K562 (cell line): ENCODE measurements around the gene SMCP. TPM values are rescaled to one million over a fixed set of nuclear protein-coding genes. Genes with fewer than 3 reads are reported as not detected.

Experiments
- ARID2 ChIP-seq: fragments of 450-650 bp; IDR thresholded peaks from 2 replicates; pipeline ENCODE4 v1.6.1; 2017; ENCODE audit warnings: antibody characterized with exemption, mild to moderate bottlenecking
- CBX3 ChIP-seq, 2 experiments: IDR thresholded peaks; 1 replicate in 1 of 2; 2 replicates in 1 of 2; pipeline ENCODE4 v1.6.1; 2012; ENCODE audit warnings: inconsistent platforms in 2 of 2, low read length in 2 of 2, borderline replicate concordance in 1 of 2, control low read depth in 1 of 2
- CHD4 ChIP-seq: fragments of 200-600 bp; sonication (generic); IDR thresholded peaks from 3 replicates; pipeline ENCODE4 v1.6.1; 2012; ENCODE audit warnings: low read depth, mild to moderate bottlenecking, mixed read lengths, low read length, inconsistent platforms; ENCODE audit not compliant: insufficient read depth, insufficient replicate concordance, poor library complexity, severe bottlenecking
- DEAF1 ChIP-seq: fragments of 450-650 bp; formaldehyde crosslinking; IDR thresholded peaks from 2 replicates; pipeline ENCODE4 v1.4.0; 2020; ENCODE audit warnings: mild to moderate bottlenecking, moderate library complexity
- DIDO1 ChIP-seq: fragments of 450-650 bp; IDR thresholded peaks from 2 replicates; pipeline ENCODE4 v1.6.1; 2016; ENCODE audit warnings: low read depth, missing biosample characterization, missing genetic modification characterization
- EHMT2 ChIP-seq: fragments of 450-650 bp; IDR thresholded peaks from 2 replicates; pipeline ENCODE4 v1.6.1; 2018; ENCODE audit warnings: antibody characterized with exemption
- FOXK2 ChIP-seq, 2 experiments: fragments of 450-650 bp; IDR thresholded peaks in 1 of 2; conservative IDR thresholded peaks in 1 of 2; 2 replicates each; pipeline ENCODE4 v1.6.1; 2016; ENCODE audit warnings: low read depth in 2 of 2, mild to moderate bottlenecking in 1 of 2
- IFI16 ChIP-seq: fragments of 250-450 bp; sonication (Bioruptor Pico); IDR thresholded peaks from 2 replicates; pipeline ENCODE4 v2.1.2; 2022; ENCODE audit warnings: mild to moderate bottlenecking, inconsistent platforms
- ILK ChIP-seq: fragments of 450-650 bp; IDR thresholded peaks from 2 replicates; pipeline ENCODE4 v1.6.1; 2016; ENCODE audit warnings: missing genetic modification characterization, low read depth, mild to moderate bottlenecking, missing compliant biosample characterization, moderate library complexity, borderline replicate concordance
- KDM5B ChIP-seq: fragments of 200-600 bp; sonication (generic); IDR thresholded peaks from 2 replicates; pipeline ENCODE4 v1.6.1; 2012; ENCODE audit warnings: low read depth, mild to moderate bottlenecking, moderate library complexity, low read length, control low read depth, inconsistent platforms; ENCODE audit not compliant: insufficient replicate concordance
- KLF10 ChIP-seq: fragments of 250-450 bp; sonication (Bioruptor Pico); IDR thresholded peaks from 2 replicates; pipeline ENCODE4 v1.6.1; 2021; ENCODE audit warnings: matching md5 sums
- MTA2 ChIP-seq: fragments of 450-650 bp; IDR thresholded peaks from 2 replicates; pipeline ENCODE4 v1.6.1; 2016; ENCODE audit warnings: low read depth
- RFX5 ChIP-seq: IDR thresholded peaks from 2 replicates; pipeline ENCODE4 v1.6.1; 2011; ENCODE audit warnings: low read depth, mild to moderate bottlenecking, improper control_type of control experiment, low read length
- TBL1XR1 ChIP-seq, 2 experiments: IDR thresholded peaks; 2 replicates each; pipeline ENCODE4 v1.6.1; 2012; ENCODE audit warnings: improper control_type of control experiment in 2 of 2, low read length in 2 of 2, mild to moderate bottlenecking in 1 of 2
- ZNF780A ChIP-seq: fragments of 250-450 bp; sonication (Bioruptor Pico); IDR thresholded peaks from 2 replicates; pipeline ENCODE4 v1.5.0; 2021; ENCODE audit warnings: mild to moderate bottlenecking
- polyA plus RNA-seq, 8 experiments: library from polyadenylated mRNA; depleted of rRNA in 4 of 8; stranded (reverse) in 5 of 8; unstranded in 3 of 8; fragments of >200 nt; fragmentation: Nextera tagmentation in 2 of 8; fragmentation: Illumina TruSeq in 1 of 8; extraction: Ambion mirVana in 2 of 8; extraction: Trizol in 1 of 8; gene quantifications; 2 replicates each; pipeline versions ENCODE4 v1.2.1 to v1.2.3, GENCODE V29; 2011 to 2014; ENCODE audit warnings: inconsistent platforms in 1 of 8, missing spikeins in 1 of 8
- total RNA-seq, 7 experiments: library from RNA; depleted of rRNA in 6 of 7; stranded (reverse); fragments of >200 nt in 6 of 7; fragmentation: Illumina TruSeq in 2 of 7; extraction: Trizol in 2 of 7; gene quantifications; 2 replicates each; pipeline versions ENCODE4 v1.2.1 to v1.2.3, GENCODE V29; 2011 to 2021; ENCODE audit warnings: low replicate concordance in 1 of 7
- TF ChIP-seq, protein P1 (sequence below), 2 experiments: fragments of 200-800 bp in 1 of 2; sonication (Bioruptor generic) in 1 of 2; sonication (generic) in 1 of 2; formaldehyde crosslinking in 1 of 2; IDR thresholded peaks in 1 of 2; conservative IDR thresholded peaks in 1 of 2; 2 replicates each; pipeline versions ENCODE4 v1.5.0 to v1.6.1; 2016 to 2020; ENCODE audit warnings: missing compliant biosample characterization in 1 of 2, missing genetic modification characterization in 1 of 2, missing genetic modification reagents in 1 of 2
- TF ChIP-seq, protein P2 (sequence below): fragments of 450-650 bp; conservative IDR thresholded peaks from 2 replicates; pipeline ENCODE4 v1.6.1; 2016; ENCODE audit warnings: missing genetic modification characterization, low read depth, mild to moderate bottlenecking, control low read depth, missing compliant biosample characterization
- TF ChIP-seq, protein P3 (sequence below): sonication (generic); formaldehyde crosslinking; IDR thresholded peaks from 2 replicates; pipeline ENCODE4 v1.8.1; 2023; ENCODE audit warnings: missing genetic modification reagents, mild to moderate bottlenecking, borderline replicate concordance

The SMCP gene
- total and polyA plus RNA-seq, 9 of the 15 experiments (the other 6 are each of a cell fraction or from before 2014, with no cell fraction given): not detected

DNA sequence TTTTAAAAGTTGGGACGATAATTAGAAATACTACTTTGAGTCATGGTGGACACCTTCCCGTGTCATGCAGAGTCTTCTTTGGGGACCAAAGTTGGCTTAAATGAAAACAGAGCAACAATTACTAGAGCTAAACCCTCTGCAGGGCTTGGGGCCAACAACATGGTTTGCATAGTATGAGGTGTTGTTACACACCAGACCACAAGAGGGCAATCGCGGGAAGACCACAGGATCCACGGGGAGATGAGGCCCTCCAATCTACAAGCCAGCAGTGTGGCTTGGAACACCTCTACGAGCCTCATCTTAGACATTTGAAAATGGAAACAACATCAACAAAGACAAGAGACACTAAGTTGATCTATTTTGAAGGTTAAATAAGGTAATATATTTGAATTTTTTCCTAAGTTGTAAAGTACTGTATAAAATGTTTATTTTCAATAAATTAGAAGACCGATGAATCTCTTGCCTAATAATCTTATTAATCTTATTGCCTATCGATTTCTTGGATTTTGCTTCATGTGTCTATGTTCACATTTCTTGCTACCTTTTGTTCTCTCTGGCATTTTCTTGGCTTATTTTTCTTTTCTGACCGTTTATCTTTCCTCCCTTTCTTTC lies 8.2 kb upstream of the SMCP start (continued):
- TF ChIP-seq MTA2 (no peak), ZNF780A (CRISPR knock-in tag) (no peak), DIDO1 (no peak), EHMT2 (no peak), CHD4 (no peak), RFX5 (no peak), DEAF1 (CRISPR knock-in tag) (peak; percentile 50; the same call in 1 of the 2 replicates), ARID2 (no peak), IFI16 (no peak), KLF10 (CRISPR knock-in tag) (no peak), TBL1XR1 (IDR thresholded peaks at IDR 0.05; ENCODE audit: low read length in 2 of 2) (no peak), KDM5B (no peak), CBX3 (IDR thresholded peaks at IDR 0.05; ENCODE audit: borderline replicate concordance in 1 of 2, low read length in 2 of 2) (no peak), FOXK2 (conservative IDR thresholded peaks at IDR 0.05 in 1 of 2, IDR thresholded peaks at IDR 0.05 in 1 of 2; ENCODE audit: low read depth in 2 of 2) (peak in 1 of 2 experiments; percentile 37; a peak in 1 of 4 replicates), ILK (tag) (no peak)
- TF ChIP-seq, protein P1, sequence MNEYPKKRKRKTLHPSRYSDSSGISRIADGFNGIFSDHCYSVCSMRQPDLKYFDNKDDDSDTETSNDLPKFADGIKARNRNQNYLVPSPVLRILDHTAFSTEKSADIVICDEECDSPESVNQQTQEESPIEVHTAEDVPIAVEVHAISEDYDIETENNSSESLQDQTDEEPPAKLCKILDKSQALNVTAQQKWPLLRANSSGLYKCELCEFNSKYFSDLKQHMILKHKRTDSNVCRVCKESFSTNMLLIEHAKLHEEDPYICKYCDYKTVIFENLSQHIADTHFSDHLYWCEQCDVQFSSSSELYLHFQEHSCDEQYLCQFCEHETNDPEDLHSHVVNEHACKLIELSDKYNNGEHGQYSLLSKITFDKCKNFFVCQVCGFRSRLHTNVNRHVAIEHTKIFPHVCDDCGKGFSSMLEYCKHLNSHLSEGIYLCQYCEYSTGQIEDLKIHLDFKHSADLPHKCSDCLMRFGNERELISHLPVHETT (CRISPR knock-in tag; conservative IDR thresholded peaks at IDR 0.05 in 1 of 2, IDR thresholded peaks at IDR 0.05 in 1 of 2): no peak
- TF ChIP-seq, protein P2, sequence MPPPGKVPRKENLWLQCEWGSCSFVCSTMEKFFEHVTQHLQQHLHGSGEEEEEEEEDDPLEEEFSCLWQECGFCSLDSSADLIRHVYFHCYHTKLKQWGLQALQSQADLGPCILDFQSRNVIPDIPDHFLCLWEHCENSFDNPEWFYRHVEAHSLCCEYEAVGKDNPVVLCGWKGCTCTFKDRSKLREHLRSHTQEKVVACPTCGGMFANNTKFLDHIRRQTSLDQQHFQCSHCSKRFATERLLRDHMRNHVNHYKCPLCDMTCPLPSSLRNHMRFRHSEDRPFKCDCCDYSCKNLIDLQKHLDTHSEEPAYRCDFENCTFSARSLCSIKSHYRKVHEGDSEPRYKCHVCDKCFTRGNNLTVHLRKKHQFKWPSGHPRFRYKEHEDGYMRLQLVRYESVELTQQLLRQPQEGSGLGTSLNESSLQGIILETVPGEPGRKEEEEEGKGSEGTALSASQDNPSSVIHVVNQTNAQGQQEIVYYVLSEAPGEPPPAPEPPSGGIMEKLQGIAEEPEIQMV (tag): no peak
- TF ChIP-seq, protein P3, sequence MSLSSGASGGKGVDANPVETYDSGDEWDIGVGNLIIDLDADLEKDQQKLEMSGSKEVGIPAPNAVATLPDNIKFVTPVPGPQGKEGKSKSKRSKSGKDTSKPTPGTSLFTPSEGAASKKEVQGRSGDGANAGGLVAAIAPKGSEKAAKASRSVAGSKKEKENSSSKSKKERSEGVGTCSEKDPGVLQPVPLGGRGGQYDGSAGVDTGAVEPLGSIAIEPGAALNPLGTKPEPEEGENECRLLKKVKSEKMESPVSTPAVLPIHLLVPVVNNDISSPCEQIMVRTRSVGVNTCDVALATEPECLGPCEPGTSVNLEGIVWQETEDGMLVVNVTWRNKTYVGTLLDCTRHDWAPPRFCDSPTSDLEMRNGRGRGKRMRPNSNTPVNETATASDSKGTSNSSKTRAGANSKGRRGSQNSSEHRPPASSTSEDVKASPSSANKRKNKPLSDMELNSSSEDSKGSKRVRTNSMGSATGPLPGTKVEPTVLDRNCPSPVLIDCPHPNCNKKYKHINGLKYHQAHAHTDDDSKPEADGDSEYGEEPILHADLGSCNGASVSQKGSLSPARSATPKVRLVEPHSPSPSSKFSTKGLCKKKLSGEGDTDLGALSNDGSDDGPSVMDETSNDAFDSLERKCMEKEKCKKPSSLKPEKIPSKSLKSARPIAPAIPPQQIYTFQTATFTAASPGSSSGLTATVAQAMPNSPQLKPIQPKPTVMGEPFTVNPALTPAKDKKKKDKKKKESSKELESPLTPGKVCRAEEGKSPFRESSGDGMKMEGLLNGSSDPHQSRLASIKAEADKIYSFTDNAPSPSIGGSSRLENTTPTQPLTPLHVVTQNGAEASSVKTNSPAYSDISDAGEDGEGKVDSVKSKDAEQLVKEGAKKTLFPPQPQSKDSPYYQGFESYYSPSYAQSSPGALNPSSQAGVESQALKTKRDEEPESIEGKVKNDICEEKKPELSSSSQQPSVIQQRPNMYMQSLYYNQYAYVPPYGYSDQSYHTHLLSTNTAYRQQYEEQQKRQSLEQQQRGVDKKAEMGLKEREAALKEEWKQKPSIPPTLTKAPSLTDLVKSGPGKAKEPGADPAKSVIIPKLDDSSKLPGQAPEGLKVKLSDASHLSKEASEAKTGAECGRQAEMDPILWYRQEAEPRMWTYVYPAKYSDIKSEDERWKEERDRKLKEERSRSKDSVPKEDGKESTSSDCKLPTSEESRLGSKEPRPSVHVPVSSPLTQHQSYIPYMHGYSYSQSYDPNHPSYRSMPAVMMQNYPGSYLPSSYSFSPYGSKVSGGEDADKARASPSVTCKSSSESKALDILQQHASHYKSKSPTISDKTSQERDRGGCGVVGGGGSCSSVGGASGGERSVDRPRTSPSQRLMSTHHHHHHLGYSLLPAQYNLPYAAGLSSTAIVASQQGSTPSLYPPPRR: no peak
